Fibroblast of skin of abdomen (primary cell): ENCODE measurements around the gene BMP8B.
"Not testable (repeated sequence)": the region's sequence is repeated elsewhere in the genome, so short reads cannot be mapped to it uniquely, and the experiment has no call there.

Experiments
- DNase-seq: peaks from one replicate; pipeline ENCODE4 v3.0.0-alpha.2; 2013

The BMP8B gene

GRCh38 chr1:39777896-39778295 is 10.8 kb downstream of the BMP8B start:
- DNase-seq, result not testable (repeated sequence)

- DNase-seq, result no peak
Observed at GRCh38 chr1:39777306-39777705, 11.4 kb downstream of the BMP8B start.

- no peak for DNase-seq
Observed at GRCh38 chr1:39776886-39777285, 11.8 kb downstream of the BMP8B start.

DNA sequence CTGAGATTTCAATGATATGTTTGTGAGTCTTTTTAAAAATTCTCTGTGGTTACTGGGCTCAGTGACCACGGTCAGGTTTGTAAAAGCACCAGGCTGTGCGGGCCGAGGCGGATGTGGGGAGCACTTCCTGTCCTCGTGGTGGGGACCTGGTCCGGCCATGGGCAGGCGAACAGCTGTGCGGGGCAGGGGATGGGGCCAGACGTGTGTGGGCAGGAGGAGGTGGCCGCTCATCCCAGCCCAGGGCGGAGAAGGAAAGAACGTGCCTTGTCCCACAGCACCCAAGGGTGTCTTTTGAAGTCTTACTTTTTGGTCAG is 12.3 kb downstream of the BMP8B start:
- no peak for DNase-seq

DNA sequence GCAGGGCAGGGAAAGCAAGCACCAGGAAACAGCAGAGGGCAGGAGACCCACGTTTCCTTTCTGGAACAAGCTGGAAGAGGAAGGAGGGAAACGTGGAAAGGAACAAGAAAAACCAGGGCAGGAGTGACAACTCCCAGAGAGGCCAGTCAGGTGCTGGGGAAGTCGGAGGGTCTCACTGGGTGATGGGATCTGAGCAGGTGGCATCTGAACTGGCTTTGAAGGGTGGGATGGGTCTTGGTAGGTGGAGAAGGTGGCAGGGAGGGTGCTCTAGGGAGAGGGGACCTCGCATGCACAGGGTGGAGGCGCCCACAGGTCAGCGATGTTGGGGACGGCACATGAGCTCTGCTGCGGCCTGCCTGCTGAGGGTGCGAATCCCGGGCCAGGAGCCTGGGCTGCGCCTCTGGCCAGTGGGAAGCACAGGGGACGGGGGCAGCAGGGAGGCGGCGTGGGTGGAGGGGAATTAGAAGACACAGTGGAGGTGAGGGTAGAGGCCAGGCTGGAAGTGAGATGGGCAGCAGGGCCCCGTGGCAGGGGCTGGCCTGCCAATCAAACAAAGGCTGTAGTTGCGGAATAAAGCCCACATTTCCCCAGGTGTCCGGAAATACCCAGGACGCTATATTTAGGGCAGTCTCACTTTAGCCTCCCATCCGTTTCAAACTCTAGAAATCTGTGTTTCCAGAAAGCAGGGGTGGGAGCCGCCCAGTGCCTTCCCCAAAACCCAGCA is 12.8 kb downstream of the BMP8B start:
- not testable (repeated sequence) for DNase-seq

- not testable (repeated sequence) for DNase-seq
Observed at GRCh38 chr1:39775141-39775540, 13.5 kb downstream of the BMP8B start.

- not testable (repeated sequence) for DNase-seq
Observed at GRCh38 chr1:39773369-39773979, 15.2 kb downstream of the BMP8B start.

GRCh38 chr1:39771022-39771532 is 17.6 kb downstream of the BMP8B start, which contains the start of gene OXCT2:
TSS of gene OXCT2 (minus strand) at chr1:39771348. CDS start at chr1:39771255, 93 bp downstream.
- not testable (repeated sequence) for DNase-seq

GRCh38 chr1:39770100-39771021 is 18.3 kb downstream of the BMP8B start:
- not testable (repeated sequence) for DNase-seq

DNA sequence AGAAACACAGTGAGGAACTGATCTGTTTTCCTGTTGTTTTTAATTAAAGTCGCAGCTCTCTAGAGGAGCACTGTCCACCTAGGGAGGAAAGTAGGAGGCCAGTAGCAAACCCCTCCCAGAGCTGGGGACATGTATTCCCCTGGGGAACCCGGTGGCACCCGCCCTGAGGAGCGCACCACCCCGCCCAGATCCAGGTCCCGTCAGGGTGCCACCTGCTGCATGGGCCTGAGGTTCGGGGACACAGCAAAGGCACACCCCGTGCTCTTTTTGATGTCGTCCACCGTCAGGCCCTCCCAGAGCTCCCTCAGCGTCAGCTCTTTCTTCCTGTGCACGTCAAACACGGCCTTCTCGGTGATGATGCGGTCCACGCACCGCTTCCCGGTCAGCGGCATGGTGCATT is 19.2 kb downstream of the BMP8B start:
- DNase-seq, result not testable (repeated sequence)

- not testable (repeated sequence) for DNase-seq
Observed at GRCh38 chr1:39766466-39766865, 22.2 kb downstream of the BMP8B start.

GRCh38 chr1:39764512-39764911 is 24.2 kb downstream of the BMP8B start:
- DNase-seq, result not testable (repeated sequence)

DNA sequence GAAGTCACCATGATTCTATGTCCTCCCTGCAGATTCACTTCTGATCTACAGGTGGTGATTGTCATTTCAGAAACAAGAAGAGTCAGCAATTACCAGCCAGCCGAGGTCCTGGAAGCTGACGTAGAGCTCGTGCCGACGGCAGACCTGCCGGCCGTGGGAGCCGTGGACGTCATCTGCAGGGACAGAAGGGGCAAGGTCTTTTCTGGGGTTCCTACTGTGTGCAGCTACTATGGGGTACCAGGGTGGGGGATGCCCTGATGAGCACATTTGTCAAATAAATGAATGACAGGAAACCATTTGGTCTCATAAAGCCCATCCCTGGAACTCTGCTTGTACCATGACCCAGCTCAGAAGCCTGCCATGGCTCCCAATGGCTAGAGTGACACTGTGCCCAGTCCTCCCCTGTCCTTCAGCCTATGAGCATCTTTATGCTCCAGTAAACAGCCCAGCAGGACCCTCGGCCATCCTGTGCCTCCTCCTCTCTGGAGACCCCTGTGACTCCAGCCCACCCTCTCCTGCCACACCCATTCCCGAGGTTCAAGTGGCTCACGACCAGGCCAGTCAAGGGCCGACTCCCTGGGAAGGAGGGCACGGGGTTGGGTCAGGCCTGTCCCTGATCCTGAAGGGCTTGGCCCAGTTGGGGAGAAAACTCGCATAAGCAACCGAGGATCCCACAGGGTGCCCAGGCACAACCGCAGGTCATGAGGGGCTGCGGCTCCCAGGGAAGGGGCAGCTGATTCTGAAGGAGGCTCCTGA is 24.9 kb downstream of the BMP8B start:
- not testable (repeated sequence) for DNase-seq

DNA sequence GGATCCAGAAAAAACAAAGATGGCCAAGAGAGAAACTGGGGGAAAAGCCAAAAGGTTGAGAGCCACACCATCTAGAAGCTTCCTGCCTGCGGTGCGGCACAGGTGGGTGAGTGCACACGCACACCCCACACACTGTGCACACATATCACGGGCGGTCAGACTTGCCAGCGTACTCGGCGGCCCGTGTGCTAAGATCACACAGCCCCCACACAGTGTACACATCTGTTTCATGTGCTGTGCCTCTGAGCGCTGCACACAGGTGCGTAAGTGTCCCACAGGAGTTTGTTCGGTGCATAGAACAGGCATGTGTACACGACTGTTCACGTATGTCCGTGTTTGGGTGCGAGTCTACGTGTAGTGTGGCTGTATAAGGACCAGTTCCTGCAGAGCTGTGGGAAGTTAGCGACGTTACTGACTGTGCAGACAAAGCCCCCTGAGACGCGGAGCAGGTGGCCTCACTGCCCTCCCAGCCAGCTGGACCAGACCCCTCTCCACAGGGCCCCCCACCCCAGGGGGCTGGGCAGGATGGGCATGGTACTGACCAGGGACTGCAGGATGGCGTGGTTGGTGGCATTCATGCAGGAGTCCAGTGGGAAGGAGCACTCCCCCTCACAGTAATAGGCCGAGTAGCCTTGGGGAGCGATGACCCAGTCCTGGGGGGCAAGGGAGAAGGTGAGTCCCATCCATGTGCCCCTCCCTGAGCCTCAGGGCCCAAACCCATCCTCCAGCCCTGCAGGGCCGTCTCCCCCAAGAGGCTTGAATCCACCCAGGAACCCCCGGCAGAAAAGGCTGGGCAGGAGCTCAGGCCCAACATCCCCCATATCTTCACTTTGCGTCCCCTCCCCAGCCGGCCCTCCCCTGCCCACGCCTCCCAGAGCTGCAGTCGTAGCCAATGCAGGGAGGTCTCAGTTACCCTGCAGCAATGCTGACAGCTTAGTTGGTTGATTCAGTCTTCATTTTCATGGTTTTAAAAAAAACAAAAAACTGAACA is 25.8 kb downstream of the BMP8B start:
- no peak for DNase-seq

GRCh38 chr1:39761557-39762260 is 27.0 kb downstream of the BMP8B start:
- DNase-seq, result no peak

- no peak for DNase-seq
Observed at GRCh38 chr1:39761016-39761415, 27.6 kb downstream of the BMP8B start.

GRCh38 chr1:39760074-39761008 is 28.3 kb downstream of the BMP8B start:
- no peak for DNase-seq

GRCh38 chr1:39759436-39759726 is 29.3 kb downstream of the BMP8B start:
- DNase-seq, result no peak
